H1 (cell line): ENCODE results near the gene GPR31. TPM values are rescaled to one million over a fixed set of nuclear protein-coding genes. Genes with fewer than 3 reads are reported as not detected.

Experiments used
- CTCF ChIA-PET: fragments of 300-600 bp; sonication (Branson Sonifier 250); formaldehyde crosslinking; loops from one replicate; lab custom pipeline; 2021; ENCODE audit not compliant: partially characterized antibody; lab: Charles Lee
- POLR2A ChIA-PET: fragments of 300-600 bp; sonication (Branson Sonifier 250); formaldehyde crosslinking; loops from one replicate; lab custom pipeline; 2021; ENCODE audit warnings: inconsistent platforms; ENCODE audit not compliant: partially characterized antibody; lab: Charles Lee
- DNase-seq, 2 experiments: peaks; one replicate each; pipeline versions ENCODE4 v3.0.0 to v3.0.0-alpha.2; 2010 to 2022; ENCODE audit warnings: low spot score in 2 of 2, low read depth in 1 of 2, mixed read lengths in 1 of 2
- FAIRE-seq: peaks from 2 replicates; lab custom pipeline; 2011; peaks lifted over from hg19 to GRCh38; lab: Jason Lieb, UNC
- H2AFZ ChIP-seq: 2 replicates; pipeline ENCODE4 v1.8.1; 2012; ENCODE audit warnings: low read length, inconsistent platforms
- H2AK5ac ChIP-seq: 2 replicates; pipeline ENCODE4 v1.6.1; 2013; ENCODE audit warnings: low read depth, low read length
- H2BK120ac ChIP-seq: replicated peaks from 2 replicates; pipeline ENCODE3; 2013; ENCODE audit warnings: low read depth, low read length, inconsistent platforms
- H2BK12ac ChIP-seq: 2 replicates; pipeline ENCODE4 v1.6.1; 2013; ENCODE audit warnings: low read depth, low read length
- H2BK15ac ChIP-seq: 2 replicates; pipeline ENCODE4 v1.6.1; 2013; ENCODE audit warnings: low read length
- H2BK20ac ChIP-seq: 2 replicates; pipeline ENCODE4 v1.6.1; 2013; ENCODE audit warnings: low read length
- H2BK5ac ChIP-seq: 2 replicates; pipeline ENCODE4 v1.6.1; 2013; ENCODE audit warnings: low read depth, low read length
- H3K14ac ChIP-seq: 2 replicates; pipeline ENCODE4 v1.6.1; 2013; ENCODE audit warnings: inconsistent platforms; ENCODE audit not compliant: insufficient read length
- H3K18ac ChIP-seq: 2 replicates; pipeline ENCODE4 v1.6.1; 2013; ENCODE audit warnings: low read length; ENCODE audit errors: extremely low read depth
- H3K23ac ChIP-seq: 2 replicates; pipeline ENCODE4 v1.6.1; 2013; ENCODE audit warnings: inconsistent platforms; ENCODE audit not compliant: insufficient read length
- H3K23me2 ChIP-seq: 2 replicates; pipeline ENCODE4 v1.6.1; 2013; ENCODE audit warnings: low read depth, low read length
- H3K27ac ChIP-seq: 2 replicates; pipeline ENCODE4 v1.6.1; 2011; ENCODE audit warnings: low read depth, low read length, inconsistent platforms
- H3K27me3 ChIP-seq, 4 experiments: replicated peaks in 1 of 4; 1 replicate in 1 of 4; 2 replicates in 3 of 4; pipeline versions ENCODE4 v1.6.1 to v1.8.1; 2011 to 2013; ENCODE audit warnings: low read length in 3 of 4, mild to moderate bottlenecking in 3 of 4, inconsistent platforms in 2 of 4, mixed read lengths in 2 of 4, moderate library complexity in 1 of 4; ENCODE audit not compliant: control insufficient read depth in 3 of 4, insufficient read depth in 3 of 4; ENCODE audit errors: extremely low read depth in 1 of 4
- H3K36me3 ChIP-seq, 4 experiments: 2 replicates each; pipeline versions ENCODE4 v1.6.1 to v1.8.1; 2011 to 2013; ENCODE audit warnings: mild to moderate bottlenecking in 4 of 4, low read length in 3 of 4, moderate library complexity in 2 of 4, control low read depth in 1 of 4, inconsistent platforms in 1 of 4; ENCODE audit not compliant: insufficient read depth in 4 of 4, control insufficient read depth in 2 of 4
- H3K4ac ChIP-seq: replicated peaks from 2 replicates; pipeline ENCODE3; 2013; ENCODE audit warnings: low read length, low read depth, mixed read lengths, inconsistent platforms; ENCODE audit not compliant: insufficient read length
- H3K4me1 ChIP-seq, 4 experiments: replicated peaks in 1 of 4; 1 replicate in 1 of 4; 2 replicates in 3 of 4; pipeline versions ENCODE4 v1.6.1 to v1.8.1; 2011 to 2013; ENCODE audit warnings: low read length in 3 of 4, inconsistent platforms in 2 of 4, mixed read lengths in 1 of 4; ENCODE audit not compliant: insufficient read depth in 4 of 4, control insufficient read depth in 3 of 4
- H3K4me2 ChIP-seq, 2 experiments: 2 replicates each; pipeline versions ENCODE4 v1.6.1 to v1.8.1; 2011 to 2013; ENCODE audit warnings: low read depth in 2 of 2, low read length in 2 of 2, control low read depth in 1 of 2, inconsistent platforms in 1 of 2, mild to moderate bottlenecking in 1 of 2; ENCODE audit not compliant: insufficient read depth in 1 of 2
- H3K4me3 ChIP-seq, 4 experiments: fragments of 200-600, 300-600 bp in 1 of 4; sonication (generic), shearing (Covaris generic), sonication (Bioruptor Twin) in 1 of 4; 2 replicates each; pipeline versions ENCODE4 v1.5.1 to v1.8.1; 2011 to 2016; ENCODE audit warnings: low read length in 4 of 4, low read depth in 3 of 4, control low read depth in 2 of 4, inconsistent platforms in 2 of 4, mild to moderate bottlenecking in 2 of 4, mixed read lengths in 1 of 4, moderate library complexity in 1 of 4; ENCODE audit not compliant: insufficient read depth in 2 of 4; ENCODE audit errors: extremely low read depth in 1 of 4
- H3K56ac ChIP-seq: replicated peaks from 2 replicates; pipeline ENCODE3; 2013; ENCODE audit warnings: low read depth, mild to moderate bottlenecking, mixed read lengths, low read length, inconsistent platforms; ENCODE audit not compliant: insufficient read length
- H3K79me1 ChIP-seq: 2 replicates; pipeline ENCODE4 v1.6.1; 2013; ENCODE audit warnings: low read depth, low read length, control low read depth
- H3K79me2 ChIP-seq, 2 experiments: 2 replicates each; pipeline versions ENCODE4 v1.6.1 to v1.8.1; 2012 to 2013; ENCODE audit warnings: low read length in 2 of 2, mild to moderate bottlenecking in 2 of 2, inconsistent platforms in 1 of 2; ENCODE audit not compliant: insufficient read depth in 2 of 2, control insufficient read depth in 1 of 2
- H3K9ac ChIP-seq, 4 experiments: replicated peaks in 1 of 4; 1 replicate in 1 of 4; 2 replicates in 3 of 4; pipeline versions ENCODE4 v1.6.1 to v1.8.1; 2011 to 2013; ENCODE audit warnings: low read depth in 3 of 4, low read length in 3 of 4, control low read depth in 2 of 4, mild to moderate bottlenecking in 2 of 4, moderate library complexity in 2 of 4, inconsistent platforms in 1 of 4; ENCODE audit errors: extremely low read depth in 1 of 4
- H3K9me3 ChIP-seq, 2 experiments: 2 replicates each; pipeline versions ENCODE4 v1.6.1 to v1.8.1; 2012 to 2013; ENCODE audit warnings: mild to moderate bottlenecking in 2 of 2, moderate library complexity in 2 of 2, control low read depth in 1 of 2, inconsistent platforms in 1 of 2, low read depth in 1 of 2, low read length in 1 of 2, mixed read lengths in 1 of 2; ENCODE audit not compliant: insufficient read depth in 2 of 2
- H4K20me1 ChIP-seq, 2 experiments: replicated peaks in 1 of 2; 2 replicates each; pipeline versions ENCODE3 to v1.8.1; 2011 to 2013; ENCODE audit warnings: inconsistent platforms in 2 of 2, low read length in 2 of 2, mild to moderate bottlenecking in 1 of 2; ENCODE audit not compliant: insufficient read depth in 2 of 2, control insufficient read depth in 1 of 2
- H4K5ac ChIP-seq: 2 replicates; pipeline ENCODE4 v1.6.1; 2013; ENCODE audit warnings: low read length, low read depth, mixed read lengths, inconsistent platforms; ENCODE audit not compliant: insufficient read length
- H4K8ac ChIP-seq: 2 replicates; pipeline ENCODE4 v1.8.0; 2013; ENCODE audit warnings: mild to moderate bottlenecking, moderate library complexity, low read length, inconsistent platforms; ENCODE audit not compliant: insufficient read depth; ENCODE audit errors: extremely low read depth
- H4K91ac ChIP-seq: replicated peaks from 2 replicates; pipeline ENCODE3; 2013; ENCODE audit warnings: low read length, mixed read lengths, inconsistent platforms; ENCODE audit not compliant: insufficient read length
- BACH1 ChIP-seq: IDR thresholded peaks from 2 replicates; pipeline ENCODE4 v1.6.1; 2012; ENCODE audit warnings: low read length, improper control_type of control experiment
- WGBS, 2 experiments: shearing (Covaris generic) in 1 of 2; methylation state at CpG; one replicate each; pipeline versions ENCODE4 v1.1.6 to v1.1.7; 2013 to 2015; ENCODE audit warnings: low lambda C conversion rate in 2 of 2, mixed read lengths in 2 of 2, inconsistent platforms in 1 of 2, low coverage in 1 of 2, missing lambda C conversion rate in 1 of 2; ENCODE audit not compliant: insufficient replicate concordance in 2 of 2, insufficient coverage in 1 of 2, insufficient read length in 1 of 2; ENCODE audit errors: extremely low coverage in 1 of 2, missing lambda C conversion rate in 1 of 2; 5-methylcytosine and 5-hydroxymethylcytosine counted together
- polyA plus RNA-seq, 7 experiments: library from polyadenylated mRNA; depleted of rRNA in 3 of 7; stranded (reverse) in 5 of 7; unstranded in 2 of 7; fragments of >200 nt in 5 of 7; fragments of 200-250 nt in 2 of 7; gene quantifications; 1 replicate in 5 of 7; 2 replicates in 1 of 7; 4 replicates in 1 of 7; pipeline versions ENCODE4 v1.2.1 to v1.2.3, GENCODE V29; 2011 to 2013; ENCODE audit warnings: missing spikeins in 2 of 7, mixed read lengths in 2 of 7
- total RNA-seq: library from RNA; stranded (reverse); fragmentation: NEBNext Ultra II Directional; extraction: Animal tissue kit (Norgen Biotek cat#: 25700); gene quantifications from 2 replicates; pipeline ENCODE4 v1.2.1, GENCODE V29; 2021

The GPR31 gene
- total and polyA plus RNA-seq, 2 of the 8 experiments (the other 6 are each of a cell fraction or from before 2014, with no cell fraction given): not detected

- Histone ChIP-seq H2BK120ac (no peak overlapping the region), H3K27me3 (peaks cover 0 to 1% (median 0%) of the 10 kb centered on the region in 4 experiments; a peak in 1 of 7 replicates), H3K4ac (no peak overlapping the region), H2BK12ac (no peak overlapping the region), H3K56ac (no peak overlapping the region), H3K23ac (no peak overlapping the region), H2AK5ac (no peak overlapping the region), H3K36me3 (no peaks in the 10 kb centered on the region), H3K4me2 (no peak overlapping the region), H2AFZ (no peak overlapping the region), H3K23me2 (no peaks in the 10 kb centered on the region), H2BK5ac (no peak overlapping the region), H3K4me1 (peaks cover 0 to 5% (median 0%) of the 10 kb centered on the region in 4 experiments; a peak in 3 of 7 replicates), H3K4me3 (no peak overlapping the region), H4K20me1 (no peaks in the 10 kb centered on the region), H3K9me3 (no peaks in the 10 kb centered on the region), H3K18ac (no peak overlapping the region), H4K8ac (no peak overlapping the region), H4K5ac (no peak overlapping the region), H3K9ac (no peak overlapping the region)
- CTCF ChIA-PET: no interaction called here
- 90% methylated on average over 3 of the region's 3 CpGs; no CpG with 5 or more reads in 1 of the 2 experiments for WGBS, 2 experiments
- no peak for DNase-seq
- TF ChIP-seq BACH1: no peak
- TF ChIP-seq, all 59 proteins: peak for 0
- H2BK20ac ChIP-seq: no peak overlapping the region
- no peak overlapping the region for H3K14ac ChIP-seq
- H4K91ac ChIP-seq: no peak overlapping the region
- H3K27ac ChIP-seq: no peak overlapping the region
- H2BK15ac ChIP-seq: no peak overlapping the region
- no peaks in the 10 kb centered on the region for H3K79me1 ChIP-seq
- no peaks in the 10 kb centered on the region for H3K79me2 ChIP-seq
- no peak for FAIRE-seq
- POLR2A ChIA-PET: no interaction called here
Measured at GRCh38 chr6:167111597-167111996, 46.2 kb downstream of the GPR31 start.
